NCI-H2081 (cell line): ENCODE measurements around the gene FAM168A.

Experiments
- DNase-seq, 2 experiments: peaks; one replicate each; lab custom pipeline; 2025; lab: John Stamatoyannopoulos, UW

Gene FAM168A

DNA sequence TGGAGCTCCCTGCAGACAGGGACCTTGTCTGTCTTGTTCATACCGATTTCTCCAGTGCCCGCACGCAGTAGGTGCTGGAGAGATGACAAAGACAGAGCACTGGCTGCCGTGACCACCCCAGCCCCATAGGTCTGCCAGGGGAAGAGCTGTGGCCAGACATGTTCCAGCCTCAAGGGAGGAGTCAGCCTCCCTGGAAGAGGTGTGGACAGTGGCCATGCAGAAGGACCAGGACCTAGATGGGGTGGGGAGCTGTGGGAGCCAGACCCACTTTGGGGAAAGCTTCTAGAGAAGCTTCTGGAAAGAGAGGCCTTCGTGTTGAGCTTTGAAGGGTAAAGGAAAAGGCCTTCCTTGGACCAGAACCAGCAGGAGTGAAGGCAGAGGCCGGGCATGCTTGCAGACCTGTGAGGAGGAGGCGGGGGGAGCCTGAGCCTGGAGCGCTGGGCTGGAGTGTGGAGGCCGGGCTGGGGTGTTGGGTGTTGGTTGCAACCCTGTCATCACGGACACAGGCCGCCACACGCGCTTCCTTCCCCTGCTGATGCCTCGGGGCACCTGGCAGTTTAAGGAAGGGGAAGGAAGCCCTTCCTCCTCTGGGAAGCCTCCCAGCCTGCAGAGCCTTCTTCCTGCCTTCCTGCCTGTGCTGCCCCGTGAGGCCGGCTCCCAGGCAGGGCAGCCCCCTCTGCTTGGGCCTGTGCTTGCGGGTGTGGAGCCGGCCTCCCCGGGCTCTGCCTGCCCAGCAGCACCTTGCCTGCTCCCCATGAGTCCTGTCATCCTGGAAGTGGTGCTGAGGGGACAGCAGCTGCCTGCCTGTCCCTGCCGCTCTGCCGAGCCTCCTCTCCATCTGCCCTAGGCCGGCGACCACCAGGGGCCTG lies 209.4 kb downstream of the FAM168A start:
- DNase-seq: peak in 1 of 2 experiments; percentile 11

DNA sequence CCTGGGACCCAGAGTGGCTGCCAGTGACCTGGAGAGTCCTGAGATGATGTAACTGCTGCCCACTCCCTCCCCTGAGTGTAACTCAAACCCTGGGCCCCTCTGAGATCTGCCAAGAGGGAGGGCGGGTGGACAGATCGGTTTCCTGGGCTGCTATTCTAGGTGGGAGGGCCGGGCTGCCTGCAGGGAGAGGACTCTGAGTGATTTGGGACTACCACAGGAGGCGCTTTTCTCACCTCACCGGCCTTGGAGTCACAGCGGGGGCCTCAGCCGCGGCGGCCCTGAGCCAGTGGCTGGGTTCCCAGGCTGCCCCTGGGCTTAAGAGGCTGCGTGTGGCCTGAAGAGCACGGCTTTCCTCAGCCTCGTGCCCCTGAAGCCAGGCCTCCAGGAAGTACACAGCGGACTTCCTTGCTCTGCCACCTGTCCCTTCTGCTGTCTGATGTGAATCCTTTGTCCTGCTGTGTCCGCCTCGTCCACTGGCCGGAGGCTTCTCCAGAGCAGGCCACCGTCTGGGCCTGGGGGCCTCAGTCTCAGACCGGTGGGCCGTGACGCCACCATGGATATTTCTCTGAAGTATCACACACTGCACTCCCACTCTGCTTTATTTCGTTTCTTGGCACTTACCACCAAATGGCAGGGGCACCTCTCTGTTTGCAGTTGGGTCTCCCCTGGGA lies 210.2 kb downstream of the FAM168A start:
- no peak for DNase-seq

DNA sequence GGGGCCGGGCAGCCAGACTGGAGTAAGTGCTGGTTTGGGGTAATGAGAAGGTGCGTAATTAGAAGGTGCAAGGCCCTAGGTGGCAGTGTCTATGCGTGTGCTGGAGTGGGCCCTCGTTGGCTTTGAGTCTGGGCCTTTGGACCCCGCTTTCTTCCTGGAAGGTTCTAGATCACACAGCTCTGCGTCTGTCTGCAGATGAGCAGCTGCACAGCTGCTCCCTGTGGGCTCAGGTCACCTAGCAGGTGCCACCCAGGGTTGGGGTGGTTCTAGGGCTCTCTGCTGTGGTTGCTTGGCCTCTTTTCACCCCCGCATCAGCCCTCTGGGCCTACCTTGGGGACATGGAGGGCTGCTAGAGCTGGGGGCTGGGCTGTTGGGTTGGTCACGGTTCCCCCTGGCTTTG lies 211.4 kb downstream of the FAM168A start:
- DNase-seq: no peak

DNA sequence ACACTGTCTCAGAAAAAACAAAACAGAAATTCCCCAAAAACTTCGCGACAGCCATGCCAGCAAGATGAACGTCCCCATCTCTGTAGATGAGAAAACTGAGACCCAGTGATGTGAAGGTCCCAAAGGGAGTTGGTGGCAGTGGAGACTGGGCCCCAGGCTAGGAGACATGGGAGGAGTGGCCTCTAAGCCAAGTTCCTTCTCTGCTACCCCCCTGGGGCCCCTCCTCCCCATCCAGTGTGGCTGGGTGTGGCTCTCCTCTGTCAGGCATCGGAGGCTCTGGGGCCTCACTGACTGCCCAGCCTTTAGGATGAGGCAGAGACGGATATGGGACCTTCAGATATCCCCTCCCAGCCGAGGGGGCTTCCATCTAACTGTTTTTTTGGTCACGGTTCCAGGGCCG lies 211.9 kb downstream of the FAM168A start:
- no peak for DNase-seq

- no peak for DNase-seq
These were observed 212.8 kb downstream of the FAM168A start for GRCh38 chr11:73384872-73385689.

DNA sequence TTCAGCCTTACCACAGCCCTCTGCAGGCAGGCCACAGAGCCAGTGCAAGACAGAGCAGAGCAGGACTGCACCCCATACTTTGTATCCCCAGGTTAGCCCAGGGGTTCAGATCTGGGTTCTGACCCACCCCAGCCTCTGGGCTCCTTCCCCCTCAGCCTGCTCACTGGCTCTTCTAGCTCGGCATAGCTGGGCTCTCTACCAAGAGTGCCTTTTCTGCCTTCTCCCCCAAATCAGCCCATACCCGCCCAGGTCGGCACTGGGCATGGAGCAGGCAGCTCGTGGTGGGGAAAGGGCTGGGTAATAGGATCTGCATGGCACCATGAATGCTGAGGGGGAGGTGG lies 213.4 kb downstream of the FAM168A start:
- no peak for DNase-seq

GRCh38 chr11:73384125-73384441 lies 213.8 kb downstream of the FAM168A start:
- no peak for DNase-seq

GRCh38 chr11:73383249-73384124 lies 214.4 kb downstream of the FAM168A start:
- no peak for DNase-seq

- no peak for DNase-seq
These were observed 215.2 kb downstream of the FAM168A start for GRCh38 chr11:73382747-73383146.

DNA sequence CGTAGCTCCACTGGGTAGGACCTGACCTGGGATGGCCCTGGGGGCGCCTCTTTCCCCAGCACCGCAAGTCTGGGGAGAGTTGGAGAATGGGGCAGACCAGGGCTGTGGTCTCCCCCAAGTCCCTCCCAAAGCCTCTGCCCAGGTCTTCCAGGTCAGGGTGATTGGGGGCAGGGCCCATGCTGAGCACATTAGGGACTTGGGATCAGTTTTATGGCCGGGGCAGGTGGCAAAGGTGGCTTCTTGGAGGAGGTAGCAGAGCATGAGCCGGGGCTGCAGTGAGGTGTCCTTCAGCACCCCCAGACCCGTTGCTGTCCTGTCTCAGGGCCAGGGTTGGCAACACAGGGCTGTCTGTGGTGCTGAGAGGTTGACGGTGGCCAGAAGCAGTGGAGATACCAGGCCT lies 215.7 kb downstream of the FAM168A start:
- DNase-seq: no peak

DNA sequence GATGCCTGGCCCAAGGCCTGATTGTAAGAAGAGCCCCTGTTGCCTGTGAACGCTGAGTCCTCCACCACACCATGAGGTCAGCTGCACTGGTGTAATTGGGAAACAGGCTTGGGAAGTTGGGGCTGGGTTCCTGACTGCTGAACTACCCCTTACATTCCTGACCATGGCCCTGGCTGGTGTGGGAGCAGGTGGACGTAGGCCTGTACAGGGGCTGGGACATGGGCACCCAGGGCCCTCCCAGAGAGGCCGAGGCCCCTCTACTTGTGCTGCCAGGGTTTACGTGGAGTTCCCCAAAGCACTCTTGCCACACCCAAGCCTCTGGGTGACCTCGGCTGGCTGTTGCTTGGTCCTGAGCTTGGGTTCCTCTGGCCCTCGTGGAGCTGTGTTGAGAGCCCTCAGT lies 216.3 kb downstream of the FAM168A start:
- no peak for DNase-seq

DNA sequence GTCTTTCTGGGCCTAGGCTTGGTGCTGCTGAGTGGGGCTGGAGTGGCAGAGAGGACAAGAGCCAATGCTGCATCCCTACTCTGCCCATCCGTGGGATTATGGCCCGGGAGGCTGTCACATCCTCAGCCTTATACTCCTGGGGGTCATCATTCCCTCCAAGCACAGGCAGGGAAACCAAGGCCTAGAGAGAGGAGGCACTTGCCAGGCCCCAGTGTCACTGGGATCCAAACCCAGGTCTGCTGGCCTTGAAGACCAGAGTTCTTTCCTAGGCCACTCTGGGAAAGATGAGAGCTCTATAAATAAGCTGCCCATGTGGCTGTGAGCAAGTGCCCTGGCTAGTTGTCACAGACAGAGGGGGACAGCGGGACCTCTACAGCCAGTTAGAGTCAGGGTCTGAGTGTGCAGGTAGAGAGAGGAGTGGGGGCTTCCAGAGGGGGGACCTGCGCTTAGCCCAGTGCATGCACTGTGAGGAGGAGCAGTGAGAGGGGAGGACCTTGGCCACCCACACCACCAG lies 217.0 kb downstream of the FAM168A start:
- no peak for DNase-seq

DNA sequence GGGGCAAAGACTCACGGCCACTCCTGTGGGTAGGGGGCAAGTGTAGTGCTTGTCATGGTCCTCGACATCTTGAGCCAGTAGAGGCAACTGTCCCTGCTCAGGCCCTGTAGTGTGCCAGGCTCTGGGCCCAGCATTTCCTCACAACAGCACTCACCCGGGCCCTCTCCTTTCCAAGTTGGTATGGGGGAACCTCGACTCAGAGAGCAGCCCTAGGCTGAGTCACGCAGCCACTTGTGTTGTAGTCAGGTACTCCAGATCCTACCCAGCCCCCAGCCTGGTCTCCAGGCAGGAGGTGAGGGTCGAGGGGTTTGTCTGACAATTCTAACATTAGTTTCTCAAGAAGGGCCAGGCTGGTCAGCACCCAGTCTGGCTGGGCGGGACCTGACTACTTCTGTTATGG lies 217.6 kb downstream of the FAM168A start:
- no peak for DNase-seq

- no peak for DNase-seq
These were observed 218.6 kb downstream of the FAM168A start for GRCh38 chr11:73379189-73379880.

- peak in 1 of 2 experiments; percentile 12 for DNase-seq
These were observed 220.9 kb downstream of the FAM168A start for GRCh38 chr11:73376803-73377629.

GRCh38 chr11:73376160-73376802 lies 221.6 kb downstream of the FAM168A start, which contains the start of gene RELT:
TSS of gene RELT (plus strand) at chr11:73376399. CDS start at chr11:73389137, 12,738 bp downstream.
- peak; percentile 81 to 87 for DNase-seq

DNA sequence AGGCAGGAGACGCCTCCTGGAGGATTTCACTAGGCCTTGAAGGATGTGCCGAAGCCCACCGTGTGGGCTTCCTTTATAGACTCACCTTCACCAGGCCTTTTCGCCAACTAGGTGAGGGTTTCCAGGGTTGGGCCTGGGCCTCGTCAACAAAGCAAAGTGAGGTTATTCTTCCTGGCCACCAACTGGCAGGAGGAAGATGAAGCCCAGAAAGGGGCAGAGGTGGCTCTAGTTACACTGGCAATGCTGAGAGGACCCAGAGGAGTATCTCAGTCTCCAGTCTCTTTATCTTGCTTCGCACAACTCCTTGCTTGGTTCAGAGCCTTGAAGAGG lies 222.1 kb downstream of the FAM168A start:
- no peak for DNase-seq

GRCh38 chr11:73374151-73374550 lies 223.8 kb downstream of the FAM168A start:
- no peak for DNase-seq

GRCh38 chr11:73372375-73372993 lies 225.4 kb downstream of the FAM168A start:
- DNase-seq: no peak
